BLaER1 (cell line): ENCODE results near the gene ASMTL.

ENCODE experiments used
- H3K27ac ChIP-seq: shearing (Covaris generic); formaldehyde crosslinking; 2 replicates; pipeline ENCODE4 v1.8.1; 2022
- H3K27me3 ChIP-seq: shearing (Covaris generic); formaldehyde crosslinking; 2 replicates; pipeline ENCODE4 v1.8.1; 2022
- H3K36me3 ChIP-seq: shearing (Covaris generic); formaldehyde crosslinking; 2 replicates; pipeline ENCODE4 v1.8.1; 2022
- H3K4me1 ChIP-seq: shearing (Covaris generic); formaldehyde crosslinking; 2 replicates; pipeline ENCODE4 v1.8.1; 2022
- H3K4me2 ChIP-seq: shearing (Covaris generic); formaldehyde crosslinking; 2 replicates; pipeline ENCODE4 v1.8.1; 2022
- H3K4me3 ChIP-seq: shearing (Covaris generic); formaldehyde crosslinking; 2 replicates; pipeline ENCODE4 v1.8.1; 2022
- H3K9ac ChIP-seq: shearing (Covaris generic); formaldehyde crosslinking; 2 replicates; pipeline ENCODE4 v1.8.1; 2022
- H3K9me3 ChIP-seq: shearing (Covaris generic); formaldehyde crosslinking; 2 replicates; pipeline ENCODE4 v1.8.1; 2022
- H4K20me1 ChIP-seq: shearing (Covaris generic); formaldehyde crosslinking; 2 replicates; pipeline ENCODE4 v1.8.1; 2022
- Cebpa-rat ChIP-seq: shearing (Covaris generic); IDR thresholded peaks from 2 replicates; pipeline ENCODE4 v1.8.1; 2022

Gene ASMTL

GRCh38 chrX:1462110-1462509 lies 9.4 kb upstream of the ASMTL start:
- peaks cover 52% of the 10 kb centered on the region for H3K4me1 ChIP-seq
- H3K27ac ChIP-seq: no peak overlapping the region
- no peak for TF ChIP-seq Cebpa-rat
- no peaks in the 10 kb centered on the region for H3K9me3 ChIP-seq
- H3K4me3 ChIP-seq: no peak overlapping the region
- H3K27me3 ChIP-seq: no peaks in the 10 kb centered on the region
- H3K4me2 ChIP-seq: 0 out of 2 replicates have a peak overlapping the region, but pooled peaks have one; percentile 88
- peaks cover 43% of the 10 kb centered on the region for H3K36me3 ChIP-seq
- H3K9ac ChIP-seq: no peak overlapping the region
- H4K20me1 ChIP-seq: peaks cover 63% of the 10 kb centered on the region

- peaks cover 10% of the 10 kb centered on the region; the same call in 1 of the 2 replicates for H4K20me1 ChIP-seq
- H3K27ac ChIP-seq: no peak overlapping the region
- no peaks in the 10 kb centered on the region for H3K27me3 ChIP-seq
- no peak overlapping the region for H3K9ac ChIP-seq
- TF ChIP-seq Cebpa-rat: no peak
- H3K36me3 ChIP-seq: no peaks in the 10 kb centered on the region
- H3K4me1 ChIP-seq: peaks cover 39% of the 10 kb centered on the region
- H3K4me2 ChIP-seq: peak overlapping the region; percentile 65; the same call in 1 of the 2 replicates
- no peaks in the 10 kb centered on the region for H3K9me3 ChIP-seq
- no peak overlapping the region for H3K4me3 ChIP-seq
Observed at GRCh38 chrX:1455948-1456280, 3.2 kb upstream of the ASMTL start.

DNA sequence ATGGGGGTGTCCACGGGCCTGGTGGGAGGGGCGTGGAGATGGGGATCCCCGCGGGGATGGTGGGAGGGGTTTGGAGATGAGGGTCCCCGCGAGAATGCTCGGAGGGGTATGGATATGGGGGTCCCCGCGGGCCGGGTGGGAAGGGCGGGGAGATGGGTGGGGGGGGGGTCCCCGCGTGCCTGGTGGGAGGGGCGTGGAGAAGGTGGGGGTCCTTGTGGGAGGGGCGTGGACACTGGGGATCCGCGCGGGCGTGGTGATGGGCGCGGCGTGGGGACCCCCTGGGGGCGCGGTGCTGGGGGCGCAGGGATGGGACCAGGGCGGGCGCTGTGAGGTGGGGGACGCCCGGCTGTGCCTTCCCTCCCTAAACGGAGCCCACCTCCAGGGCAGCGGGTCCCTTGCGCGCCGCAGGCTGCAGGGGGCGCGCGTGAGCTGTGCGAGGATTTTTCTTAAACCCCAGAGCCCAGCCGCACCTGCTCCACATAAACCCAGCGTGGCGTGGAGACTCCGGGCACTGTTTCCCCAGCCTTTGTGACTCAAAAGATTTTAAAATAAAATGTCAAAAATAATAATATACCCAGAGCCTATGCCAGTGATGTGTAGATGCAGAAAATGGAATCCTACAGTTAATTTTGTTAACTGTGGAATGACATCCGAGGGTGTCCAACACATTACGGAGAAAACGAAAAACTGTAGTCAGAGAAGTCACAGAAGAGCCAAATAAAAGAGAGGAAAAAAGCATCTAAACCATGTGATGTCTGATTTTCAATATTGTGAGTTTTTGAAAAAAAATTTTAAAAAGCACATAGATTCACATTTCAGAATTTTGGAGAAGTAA lies 1.5 kb upstream of the ASMTL start:
- TF ChIP-seq Cebpa-rat: no peak
- Histone ChIP-seq H3K4me2 (peak overlapping the region; percentile 65), H3K9me3 (peaks cover 11% of the 10 kb centered on the region), H3K27me3 (no peaks in the 10 kb centered on the region), H3K4me1 (peaks cover 39% of the 10 kb centered on the region), H3K9ac (no peak overlapping the region), H3K36me3 (peaks cover 4% of the 10 kb centered on the region), H4K20me1 (peaks cover 6% of the 10 kb centered on the region; the same call in 1 of the 2 replicates), H3K4me3 (peak overlapping the region; percentile 69), H3K27ac (no peak overlapping the region)

DNA sequence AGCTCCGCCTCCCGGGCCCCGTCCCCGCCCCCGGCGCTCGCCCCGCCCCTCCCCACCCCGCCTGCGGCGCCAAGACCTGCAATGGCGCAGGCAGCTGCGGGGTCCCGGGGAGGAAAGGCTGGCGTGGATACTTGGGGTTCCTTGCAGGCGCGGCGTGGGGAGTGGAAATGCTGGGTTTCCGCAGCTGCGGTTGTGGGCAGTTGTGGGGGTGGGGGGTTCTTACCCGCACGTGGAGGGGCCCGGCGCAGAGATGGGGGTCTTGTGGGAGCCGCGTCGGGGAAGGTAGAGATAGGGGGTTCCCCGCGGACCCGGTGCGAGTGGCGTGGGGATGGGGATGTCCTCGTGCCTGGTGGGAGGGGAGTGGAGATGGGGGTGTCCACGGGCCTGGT lies 680 bp upstream of the ASMTL start:
- H4K20me1 ChIP-seq: peaks cover 6% of the 10 kb centered on the region; the same call in 1 of the 2 replicates
- peak overlapping the region; percentile 55; the same call in 1 of the 2 replicates for H3K27ac ChIP-seq
- peak overlapping the region; percentile 71; the same call in 1 of the 2 replicates for H3K9ac ChIP-seq
- H3K4me1 ChIP-seq: peaks cover 39% of the 10 kb centered on the region
- peak overlapping the region; percentile 70 for H3K4me2 ChIP-seq
- peaks cover 18% of the 10 kb centered on the region for H3K9me3 ChIP-seq
- peaks cover 12% of the 10 kb centered on the region for H3K36me3 ChIP-seq
- no peaks in the 10 kb centered on the region for H3K27me3 ChIP-seq
- TF ChIP-seq Cebpa-rat: no peak
- H3K4me3 ChIP-seq: peak overlapping the region; percentile 69

GRCh38 chrX:1451661-1452515 lies 821 bp downstream of the ASMTL start:
- Histone ChIP-seq H3K4me3 (peak overlapping the region; percentile 93), H3K4me1 (peaks cover 43% of the 10 kb centered on the region), H3K27me3 (no peaks in the 10 kb centered on the region), H3K4me2 (peak overlapping the region; percentile 83), H3K9me3 (peaks cover 33% of the 10 kb centered on the region), H4K20me1 (no peaks in the 10 kb centered on the region; the same call in 1 of the 2 replicates), H3K36me3 (peaks cover 27% of the 10 kb centered on the region), H3K9ac (peak overlapping the region; percentile 90), H3K27ac (peak overlapping the region; percentile 90)
- TF ChIP-seq Cebpa-rat: no peak

DNA sequence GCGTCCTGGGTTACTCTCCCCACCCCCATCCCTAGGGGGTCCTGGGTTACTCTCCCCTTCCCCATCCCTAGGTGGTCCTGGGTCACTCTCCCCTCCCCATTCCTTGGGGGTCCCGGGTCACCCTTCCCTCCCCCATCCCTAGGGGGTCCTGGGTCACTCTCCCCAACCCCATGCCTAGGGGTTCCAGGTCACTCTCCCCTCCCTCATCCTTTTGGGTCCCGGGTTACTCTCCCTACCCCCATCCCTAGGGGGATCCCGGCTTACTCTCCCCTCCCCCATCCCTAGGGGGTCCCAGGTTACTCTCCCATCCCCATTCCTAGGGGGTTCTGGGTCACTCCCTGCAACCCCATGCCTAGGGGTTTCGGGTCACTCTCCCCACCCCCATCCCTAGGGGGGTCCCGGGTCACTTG lies 1.5 kb downstream of the ASMTL start:
- H3K4me1 ChIP-seq: peaks cover 43% of the 10 kb centered on the region
- TF ChIP-seq Cebpa-rat: no peak
- H3K4me3 ChIP-seq: peak overlapping the region; percentile 93
- H3K27ac ChIP-seq: no peak overlapping the region
- H3K36me3 ChIP-seq: peaks cover 27% of the 10 kb centered on the region
- H3K9ac ChIP-seq: peak overlapping the region; percentile 90; the same call in 1 of the 2 replicates
- no peaks in the 10 kb centered on the region for H3K27me3 ChIP-seq
- no peaks in the 10 kb centered on the region; the same call in 1 of the 2 replicates for H4K20me1 ChIP-seq
- peaks cover 39% of the 10 kb centered on the region for H3K9me3 ChIP-seq
- H3K4me2 ChIP-seq: peak overlapping the region; percentile 83

GRCh38 chrX:1450361-1451161 lies 2.1 kb downstream of the ASMTL start:
- H3K9me3 ChIP-seq: peaks cover 46% of the 10 kb centered on the region
- no peaks in the 10 kb centered on the region; the same call in 1 of the 2 replicates for H4K20me1 ChIP-seq
- no peak overlapping the region; the same call in 1 of the 2 replicates for H3K4me3 ChIP-seq
- H3K4me2 ChIP-seq: 0 out of 2 replicates have a peak overlapping the region, but pooled peaks have one; percentile 83
- TF ChIP-seq Cebpa-rat: no peak
- no peak overlapping the region for H3K9ac ChIP-seq
- H3K36me3 ChIP-seq: peaks cover 34% of the 10 kb centered on the region
- peaks cover 38% of the 10 kb centered on the region for H3K4me1 ChIP-seq
- no peaks in the 10 kb centered on the region for H3K27me3 ChIP-seq
- no peak overlapping the region for H3K27ac ChIP-seq

- no peak overlapping the region for H3K4me3 ChIP-seq
- H3K9ac ChIP-seq: no peak overlapping the region
- H3K36me3 ChIP-seq: peaks cover 42% of the 10 kb centered on the region
- TF ChIP-seq Cebpa-rat: no peak
- no peaks in the 10 kb centered on the region; the same call in 1 of the 2 replicates for H4K20me1 ChIP-seq
- no peak overlapping the region for H3K4me2 ChIP-seq
- no peak overlapping the region for H3K27ac ChIP-seq
- H3K4me1 ChIP-seq: peaks cover 30% of the 10 kb centered on the region
- peaks cover 53% of the 10 kb centered on the region for H3K9me3 ChIP-seq
- no peaks in the 10 kb centered on the region for H3K27me3 ChIP-seq
Observed at GRCh38 chrX:1449823-1450149, 2.9 kb downstream of the ASMTL start.
